Activated naive CD4-positive, alpha-beta T cell treated with anti-CD3 and anti-CD28 coated beads, Interleukin-2, amount 10 ng/mL, durations not matched to agents 5 hours and 36 hours (primary cell): Measurements from ENCODE around the gene ZNF84. TPM values are rescaled to one million over a fixed set of nuclear protein-coding genes. Genes with fewer than 3 reads are reported as not detected.

Experiments used
- total RNA-seq, 2 experiments: library from RNA; stranded (reverse); gene quantifications; one replicate each; pipeline ENCODE4 v1.2.3, GENCODE V29; 2021

Gene ZNF84
- total RNA-seq, result 10 to 100 TPM; 25.8 TPM

GRCh38 chr12:133037207-133038005, at the start of gene ZNF84:
Gene ZNF84 (plus strand): TSS chr12:133037509. CDS start chr12:133041468, 3,959 bp downstream.

GRCh38 chr12:133080368-133081158, 43.3 kb downstream of the ZNF84 start, which contains the start of gene ZNF140:
Gene ZNF140 (plus strand): TSS chr12:133080923. CDS start chr12:133081321, 398 bp downstream.

Other genes starting within 250 kb of the ZNF84 start
- 10 to 100 TPM; 51.1 to 52.2 TPM for gene GOLGA3, start 208.6 kb upstream of the ZNF84 start, total RNA-seq
- gene CHFR, start 149.9 kb upstream of the ZNF84 start, total RNA-seq, result 10 to 100 TPM; 88.5 to 93.7 TPM
- gene ZNF605, start 81.2 kb upstream of the ZNF84 start, total RNA-seq, result 10 to 100 TPM; 11.3 to 11.7 TPM
- gene ZNF26, start 51.1 kb upstream of the ZNF84 start, total RNA-seq, result 10 to 100 TPM; 20.3 to 21.8 TPM
- gene ZNF140, start 43.4 kb downstream of the ZNF84 start, total RNA-seq, result 10 to 100 TPM; 16.3 to 19.5 TPM
- 1 to 10 TPM; 3.0 to 3.4 TPM for gene ZNF891, start 92.8 kb downstream of the ZNF84 start, total RNA-seq
- gene ZNF10, start 93.1 kb downstream of the ZNF84 start, total RNA-seq, result 1 to 10 TPM; 9.2 TPM
- 10 to 100 TPM; 19.6 to 20.8 TPM for gene ZNF268, start 144.0 kb downstream of the ZNF84 start, total RNA-seq
- not detected for gene ANHX, start 198.4 kb downstream of the ZNF84 start, total RNA-seq